NCI-H1694 (cell line): ENCODE results near the gene RASL11B.
A peak's percentile ranks its signal among the peaks of the same experiment; 100 is the strongest.

ENCODE experiments used
- DNase-seq: peaks from one replicate; lab custom pipeline; 2025; lab: John Stamatoyannopoulos, UW

Gene RASL11B

DNA sequence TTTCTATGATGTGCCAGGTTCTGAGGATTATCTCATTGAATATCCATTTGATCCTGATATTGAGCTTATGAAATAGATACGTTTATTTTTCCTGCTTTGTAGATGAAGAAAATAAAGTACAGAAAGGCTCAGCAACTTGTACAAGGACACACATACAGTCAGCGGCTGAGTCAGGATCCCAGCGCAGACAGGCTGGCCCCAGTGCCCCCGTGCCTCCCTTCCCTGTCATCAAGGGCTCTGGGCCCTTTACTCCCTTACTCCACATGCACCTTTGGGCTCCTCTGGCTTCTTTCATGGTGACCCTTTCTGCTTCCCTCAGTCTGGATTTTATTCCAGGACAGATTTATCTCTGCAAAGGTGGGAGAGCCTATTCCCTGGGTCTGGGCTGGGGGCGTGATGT, 12.8 kb downstream of the RASL11B start:
- no peak for DNase-seq

- no peak for DNase-seq
Measured at GRCh38 chr4:52876069-52876468, 14.0 kb downstream of the RASL11B start.

GRCh38 chr4:52877036-52877435, 14.9 kb downstream of the RASL11B start:
- DNase-seq, result peak; percentile 38

DNA sequence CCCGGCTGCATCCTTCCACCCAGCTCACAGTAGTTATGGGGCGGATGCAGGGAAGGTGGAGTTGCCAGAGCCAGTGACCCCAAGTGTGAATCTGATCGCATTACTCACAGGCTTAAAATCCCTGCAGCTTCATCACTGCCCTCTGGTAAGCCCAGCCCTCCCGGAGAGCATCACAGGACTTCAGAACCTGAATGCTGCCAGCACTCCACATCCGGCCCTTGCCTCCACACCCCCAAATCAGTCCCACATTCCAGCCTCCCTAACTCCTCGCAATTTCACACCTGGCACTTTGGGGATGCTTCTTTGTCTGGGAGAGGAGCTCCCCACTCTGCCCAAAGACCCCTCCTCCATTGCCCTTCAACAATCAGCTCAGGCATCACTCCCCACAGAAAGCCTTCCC, 15.6 kb downstream of the RASL11B start:
- DNase-seq, result no peak

GRCh38 chr4:52879471-52879870, 17.4 kb downstream of the RASL11B start:
- DNase-seq, result no peak

DNA sequence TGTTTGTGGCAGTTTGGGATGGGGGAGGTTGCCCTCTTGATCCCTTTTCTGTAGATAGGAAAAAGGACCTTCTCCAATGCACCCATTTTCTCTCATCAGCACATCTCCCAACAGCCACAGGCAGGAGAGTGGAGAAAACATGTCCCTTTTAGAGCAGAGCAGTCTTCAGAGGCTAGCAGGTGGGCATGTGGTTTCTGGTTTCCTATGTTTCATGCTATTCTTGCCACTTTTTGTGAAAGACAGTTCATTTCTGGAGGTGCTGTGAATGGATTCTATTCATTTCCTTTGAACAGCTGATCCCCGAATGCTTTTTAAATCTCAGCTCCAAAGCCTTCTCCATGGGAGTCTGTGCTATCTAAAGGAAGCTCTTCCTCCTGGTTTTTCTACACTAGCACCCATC, 18.9 kb downstream of the RASL11B start:
- no peak for DNase-seq

DNA sequence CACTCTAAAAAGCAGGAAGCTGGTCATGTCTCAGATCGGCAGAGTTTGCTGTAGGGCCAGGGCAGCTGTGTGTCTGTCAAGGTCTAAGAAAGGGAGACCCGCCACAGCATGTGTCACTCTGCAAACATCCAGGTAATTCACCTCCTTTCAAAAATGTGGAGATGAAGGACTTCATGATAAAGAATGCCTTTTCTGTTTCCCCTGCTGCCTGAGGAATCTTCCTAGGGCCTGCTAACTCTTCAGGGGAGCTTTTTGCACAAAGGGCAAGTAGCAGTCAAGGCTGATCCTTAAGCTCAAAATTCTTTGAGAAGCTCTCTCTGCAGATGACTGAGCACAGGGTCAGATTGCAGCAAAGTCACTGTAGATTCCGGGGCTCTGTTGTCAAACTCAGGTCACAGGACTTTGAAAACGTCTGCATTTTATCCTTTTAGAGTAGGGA, 21.1 kb downstream of the RASL11B start:
- no peak for DNase-seq

DNA sequence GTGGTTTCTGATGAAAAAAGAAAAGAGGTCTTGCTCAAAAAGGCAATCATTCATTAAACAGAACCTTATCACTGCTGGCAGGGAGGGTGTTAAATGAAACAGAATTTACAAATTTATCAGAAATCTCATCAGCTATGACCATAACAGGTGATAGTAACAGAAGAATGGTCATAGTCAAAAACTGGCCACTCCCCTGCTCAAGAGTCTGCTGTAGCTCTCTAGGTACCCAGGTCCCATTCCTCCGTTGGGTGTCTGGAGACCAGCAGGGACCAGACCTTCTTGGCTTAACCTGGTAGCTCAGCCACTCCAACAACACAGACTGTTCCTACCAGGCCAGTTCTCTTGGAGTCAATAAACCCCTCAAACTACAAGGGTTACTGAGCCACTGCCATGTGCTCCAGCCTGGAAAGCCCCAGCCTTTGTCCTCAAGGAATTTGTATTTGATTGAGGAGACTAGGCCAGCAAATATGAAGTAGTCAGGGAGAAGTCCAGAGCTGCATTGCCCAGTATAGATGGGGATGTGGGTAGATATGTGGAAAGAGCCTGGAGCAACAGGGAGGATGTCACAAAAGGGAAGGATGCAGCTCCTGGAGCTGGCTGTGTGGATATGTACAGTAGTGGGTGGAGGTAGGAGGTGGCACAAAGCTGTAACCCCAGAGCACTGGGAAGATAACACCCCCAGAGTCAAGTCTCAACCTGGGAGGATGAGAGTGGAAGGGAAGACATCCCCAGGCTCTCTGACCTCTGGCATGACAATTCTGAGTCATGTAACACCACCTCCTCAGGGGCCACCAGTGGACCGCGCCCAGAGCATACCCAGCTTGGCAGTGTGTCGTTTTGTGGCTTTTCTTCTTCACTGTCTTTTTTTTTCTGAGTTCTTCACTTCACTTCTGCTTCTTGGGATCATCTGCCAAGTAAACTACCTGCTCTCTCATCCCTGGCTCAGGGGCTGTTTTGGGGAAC, 21.9 kb downstream of the RASL11B start:
- DNase-seq, result no peak

DNA sequence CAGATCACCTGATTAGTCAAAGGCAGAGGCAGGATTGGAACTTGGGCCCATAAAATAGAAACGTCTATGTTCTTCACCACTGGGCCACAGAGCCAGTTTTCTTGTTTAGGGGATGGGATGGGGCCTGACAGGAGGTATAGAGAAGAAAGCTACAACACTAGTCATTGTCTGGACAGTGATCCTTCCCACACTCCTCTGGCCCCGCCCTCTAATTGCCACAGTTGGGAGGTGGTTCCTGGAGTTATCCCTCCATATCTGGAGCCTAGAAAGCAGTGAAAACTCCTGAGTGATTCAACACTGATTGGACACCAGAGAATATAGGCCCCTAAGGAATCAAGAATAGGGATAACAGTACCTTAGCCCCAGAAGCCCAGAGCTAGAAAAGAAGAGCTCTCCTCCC, 22.9 kb downstream of the RASL11B start:
- DNase-seq, result no peak

- no peak for DNase-seq
Measured at GRCh38 chr4:52889354-52889753, 27.2 kb downstream of the RASL11B start.

DNA sequence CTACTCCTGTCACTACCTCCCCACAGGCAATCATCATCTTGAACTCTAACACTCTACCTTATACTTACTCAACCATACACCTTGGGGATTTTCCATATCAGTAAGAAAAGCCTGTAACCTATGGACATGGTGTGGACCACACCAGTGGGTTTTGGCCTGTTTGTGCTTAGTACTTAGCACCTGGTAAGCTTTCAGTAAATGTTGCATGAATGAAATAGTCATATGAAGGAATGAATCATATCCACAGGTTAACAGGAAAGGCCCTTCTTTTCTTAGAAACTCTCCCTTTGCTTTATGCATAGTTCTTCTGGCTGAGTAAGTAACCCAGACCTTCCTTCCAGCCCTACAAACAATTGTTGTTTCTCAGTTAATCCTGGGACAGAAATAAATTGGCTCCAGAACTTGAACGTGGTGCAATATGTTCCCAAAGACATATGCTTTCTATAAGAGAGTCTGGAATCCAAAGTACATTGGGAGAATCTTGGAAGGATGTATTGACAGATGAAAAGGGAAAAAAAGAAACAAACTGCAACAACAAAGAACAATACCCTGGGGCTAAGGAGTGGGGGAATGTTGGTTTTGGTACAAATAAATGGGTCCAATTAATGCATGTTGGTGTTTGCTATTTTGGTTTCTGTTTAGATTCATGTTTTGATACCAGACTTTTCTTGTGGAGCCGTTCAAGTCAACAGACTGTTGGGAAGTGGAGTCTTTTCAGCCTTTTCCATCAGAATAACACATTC, 27.8 kb downstream of the RASL11B start:
- no peak for DNase-seq

- DNase-seq, result no peak
Measured at GRCh38 chr4:52890521-52890791, 28.3 kb downstream of the RASL11B start.

DNA sequence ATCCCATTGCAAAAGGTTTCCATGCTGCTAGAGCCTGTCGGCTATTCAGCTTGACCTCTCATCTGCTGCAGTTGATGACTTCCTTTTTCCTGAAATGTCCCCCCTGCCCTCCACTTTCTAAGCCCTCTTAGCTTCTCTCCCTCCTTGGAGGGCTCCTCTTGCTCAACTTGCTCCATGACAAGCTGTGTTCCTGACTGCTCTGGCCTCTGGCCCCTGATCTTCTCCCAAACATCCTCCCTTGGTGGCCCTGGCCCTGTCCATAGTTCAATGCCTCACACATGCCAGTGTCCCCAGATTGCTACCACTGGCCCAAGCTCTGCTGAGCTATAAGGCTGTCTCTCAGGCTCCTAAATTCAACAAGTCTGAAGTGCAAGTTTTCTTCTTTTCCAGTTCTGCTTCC, 29.6 kb downstream of the RASL11B start:
- no peak for DNase-seq

DNA sequence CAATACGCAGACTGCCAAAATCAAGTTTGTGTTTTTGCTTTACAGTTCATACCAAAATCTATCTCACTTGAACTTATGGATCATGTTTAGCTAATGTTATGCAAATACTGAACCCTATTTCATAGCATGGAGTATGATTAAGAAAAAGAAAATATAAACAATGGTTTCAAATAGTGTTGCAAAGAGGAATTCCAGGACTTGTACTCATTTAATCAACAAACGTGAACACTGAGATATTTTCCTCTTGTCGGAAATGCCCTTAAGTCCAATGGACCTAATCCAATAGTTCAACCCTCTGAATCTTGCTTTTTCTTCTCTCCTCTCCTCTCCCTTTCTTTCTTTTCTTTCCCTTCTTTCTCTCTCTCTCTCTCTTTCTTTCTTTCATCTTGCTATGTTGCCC, 30.8 kb downstream of the RASL11B start:
- no peak for DNase-seq

DNA sequence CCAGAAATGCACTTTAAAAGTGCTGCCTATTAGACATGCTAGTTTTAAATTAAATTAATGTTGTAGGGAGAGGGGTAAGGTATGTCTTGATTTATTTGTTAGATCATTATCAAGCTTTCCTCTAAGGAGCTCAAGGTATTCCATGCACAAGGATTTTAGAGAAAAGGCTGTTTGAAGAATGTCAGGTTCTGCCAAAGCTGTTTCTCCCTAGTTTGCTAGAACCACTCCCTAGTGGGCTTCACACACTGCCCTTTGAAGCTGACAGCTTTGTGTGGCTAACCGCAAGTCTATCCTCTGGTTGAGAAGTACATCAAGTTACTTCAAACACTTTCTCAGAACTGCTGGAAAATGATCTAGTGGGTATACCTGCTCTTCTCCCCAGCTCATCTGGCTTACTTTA, 32.3 kb downstream of the RASL11B start:
- no peak for DNase-seq

GRCh38 chr4:52903273-52903672, 41.2 kb downstream of the RASL11B start:
- DNase-seq, result no peak

GRCh38 chr4:52904421-52904820, 42.3 kb downstream of the RASL11B start:
- no peak for DNase-seq

DNA sequence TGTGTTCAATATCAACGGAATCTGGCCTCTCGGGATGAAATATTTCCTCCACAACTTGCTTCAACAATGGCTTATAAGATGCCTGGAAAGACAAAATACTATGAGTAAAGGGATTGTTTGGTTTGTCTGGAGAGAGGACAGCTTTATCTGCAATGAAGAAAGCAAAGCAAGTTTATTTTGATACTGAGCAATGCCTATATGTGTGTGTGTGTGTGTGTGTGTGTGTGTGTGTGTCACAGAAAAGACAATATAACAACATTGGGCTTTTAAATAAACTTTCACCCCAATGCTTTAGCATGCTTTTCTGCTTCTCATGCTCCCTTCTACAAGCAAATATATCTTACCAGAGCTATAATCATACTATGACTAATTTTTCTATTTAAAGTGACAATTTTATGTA, 45.4 kb downstream of the RASL11B start:
- no peak for DNase-seq

GRCh38 chr4:52910115-52910514, 48.0 kb downstream of the RASL11B start:
- DNase-seq, result no peak

DNA sequence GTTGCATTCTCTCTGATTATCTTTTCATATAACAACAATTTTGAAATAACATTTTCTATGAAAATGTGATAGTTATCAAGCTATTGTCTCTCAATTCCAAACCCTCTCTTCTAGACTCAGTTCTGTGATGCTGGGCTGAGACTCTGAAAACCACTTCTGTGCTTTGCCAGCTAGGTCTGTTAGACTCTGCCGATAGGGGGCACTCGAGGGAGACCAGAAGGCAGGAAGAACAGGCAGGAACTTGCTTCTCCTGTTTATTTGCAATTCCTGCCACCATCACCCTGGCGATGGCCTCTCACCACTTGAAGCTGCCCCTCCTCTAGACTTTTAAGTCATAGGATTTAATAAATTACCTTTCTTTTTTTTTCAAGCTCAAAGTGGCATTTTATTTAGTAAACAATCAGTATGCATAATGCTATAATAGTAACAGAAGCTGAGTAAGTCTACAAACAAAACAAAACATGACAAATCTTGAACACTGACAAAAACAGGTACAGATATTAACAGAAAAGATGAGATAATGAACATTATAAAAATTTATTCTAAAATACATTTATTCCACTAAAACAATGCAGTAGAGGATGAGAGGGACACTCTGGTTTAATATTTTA, 49.7 kb downstream of the RASL11B start:
- DNase-seq, result peak; percentile 59

- DNase-seq, result no peak
Measured at GRCh38 chr4:52912608-52913007, 50.5 kb downstream of the RASL11B start.

- DNase-seq, result no peak
Measured at GRCh38 chr4:52914051-52914605, 52.0 kb downstream of the RASL11B start.

DNA sequence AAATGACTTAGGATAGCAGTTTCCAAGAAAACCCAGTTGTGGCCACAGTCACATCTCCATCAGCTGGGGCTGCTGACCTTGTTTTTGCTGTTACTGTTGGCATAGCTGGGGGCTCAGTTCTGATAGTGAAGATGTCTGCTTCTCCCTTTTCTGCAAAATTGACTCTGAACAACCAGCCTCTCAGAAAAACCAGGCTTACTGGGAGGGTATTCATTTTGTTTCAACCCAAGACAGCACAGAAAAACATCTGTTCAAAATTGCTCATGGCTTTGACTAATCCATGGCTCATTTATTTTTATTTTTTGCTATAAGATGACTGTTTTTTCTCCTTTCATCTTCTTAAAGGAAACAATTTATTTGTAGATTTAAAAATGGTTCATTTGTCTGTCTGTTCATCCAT, 53.1 kb downstream of the RASL11B start:
- DNase-seq, result no peak
